Stomach (tissue), 4 donors: Measurements from ENCODE around the gene PEPD.

Source experiments
- CTCF ChIP-seq, 7 experiments: fragments of 450-650 bp in 4 of 7; fragments of 200-600 bp in 3 of 7; sonication (generic) in 3 of 7; IDR thresholded peaks; one replicate each; pipeline ENCODE4 v1.5.1; 2016 to 2019; ENCODE audit warnings: antibody characterized with exemption in 7 of 7, control low read depth in 2 of 7, mild to moderate bottlenecking in 1 of 7
- POLR2AphosphoS5 ChIP-seq, 3 donors: sonication (generic); formaldehyde crosslinking; IDR thresholded peaks; one replicate each; pipeline ENCODE4 v1.6.1; 2016; ENCODE audit warnings: antibody characterized with exemption in 3 of 3

- TF ChIP-seq CTCF (IDR thresholded peaks at IDR 0.05): no peak
- no peak for TF ChIP-seq POLR2AphosphoS5 (IDR thresholded peaks at IDR 0.05)
Measured at GRCh38 chr19:33512580-33513137, 8.9 kb downstream of the PEPD start.
